HepG2 (cell line): ENCODE data around the gene MYH7. TPM values are rescaled to one million over a fixed set of nuclear protein-coding genes. Genes with fewer than 3 reads are reported as not detected.

ENCODE experiments used
- CENPT ChIP-seq: sonication (generic); formaldehyde crosslinking; IDR thresholded peaks from 2 replicates; pipeline ENCODE4 v1.8.0; 2022; ENCODE audit warnings: low read depth, mild to moderate bottlenecking, moderate library complexity, missing genetic modification reagents
- ZBTB40 ChIP-seq, 2 experiments: fragments of 450-650 bp in 1 of 2; sonication (generic) in 1 of 2; formaldehyde crosslinking in 1 of 2; IDR thresholded peaks; 2 replicates each; pipeline versions ENCODE4 v1.6.1 to v1.8.0; 2016 to 2022; ENCODE audit warnings: antibody characterized with exemption in 1 of 2, mild to moderate bottlenecking in 1 of 2, missing genetic modification reagents in 1 of 2
- ZNF124 ChIP-seq: sonication (generic); formaldehyde crosslinking; IDR thresholded peaks from 2 replicates; pipeline ENCODE4 v1.4.0; 2020; ENCODE audit warnings: missing genetic modification reagents
- ZNF318 ChIP-seq: sonication (generic); formaldehyde crosslinking; IDR thresholded peaks from 2 replicates; pipeline ENCODE4 v1.4.0; 2020; ENCODE audit warnings: mild to moderate bottlenecking, missing genetic modification reagents
- ZNF577 ChIP-seq: sonication (generic); formaldehyde crosslinking; IDR thresholded peaks from 2 replicates; pipeline ENCODE4 v1.4.0; 2020; ENCODE audit warnings: mild to moderate bottlenecking, low read depth, missing genetic modification reagents, borderline replicate concordance
- ZNF691 ChIP-seq: sonication (generic); formaldehyde crosslinking; IDR thresholded peaks from 2 replicates; pipeline ENCODE4 v1.4.0; 2020; ENCODE audit warnings: missing genetic modification reagents, low read depth, mild to moderate bottlenecking, borderline replicate concordance
- polyA plus RNA-seq, 8 experiments: library from polyadenylated mRNA; depleted of rRNA in 3 of 8; stranded (reverse) in 7 of 8; unstranded in 1 of 8; fragments of >200 nt; fragmentation: Illumina TruSeq in 4 of 8; extraction: Trizol in 4 of 8; gene quantifications; 2 replicates each; pipeline versions ENCODE4 v1.2.1 to v1.2.3, GENCODE V29; 2011 to 2016; ENCODE audit warnings: low read depth in 4 of 8, missing spikeins in 1 of 8, mixed read lengths in 1 of 8; ENCODE audit not compliant: insufficient read depth in 1 of 8
- total RNA-seq, 5 experiments: library from RNA; depleted of rRNA; stranded (reverse); fragments of >200 nt; fragmentation: Illumina TruSeq; extraction: Trizol; gene quantifications; 2 replicates each; pipeline ENCODE4 v1.2.3, GENCODE V29; 2016; ENCODE audit warnings: low read depth in 1 of 5

MYH7 gene
- total and polyA plus RNA-seq, 2 of the 13 experiments (the other 11 are each of a cell fraction or from before 2014, with no cell fraction given) = 0.04 TPM; not detected in 1

GRCh38 chr14:23379366-23380196 lies 55.9 kb downstream of the MYH7 start (continued):
- no peak for TF ChIP-seq ZBTB40 (IDR thresholded peaks at IDR 0.05)
- 0 out of 2 replicates have a peak, but pooled peaks have one; percentile 58 for TF ChIP-seq ZBTB40 (CRISPR knock-in tag; IDR thresholded peaks at IDR 0.05)
- no peak for TF ChIP-seq ZNF577
- TF ChIP-seq ZNF124 (CRISPR knock-in tag) = peak; percentile 90; the same call in 1 of the 2 replicates
- TF ChIP-seq ZNF691 (CRISPR knock-in tag) = peak; percentile 79; the same call in 1 of the 2 replicates
- 0 out of 2 replicates have a peak, but pooled peaks have one; percentile 48 for TF ChIP-seq CENPT (CRISPR knock-in tag)
- TF ChIP-seq ZNF318 (CRISPR knock-in tag) = peak; percentile 93
